Measurements from ENCODE around the gene HLA-A. TPM values are rescaled to one million over a fixed set of nuclear protein-coding genes. Genes with fewer than 3 reads are reported as not detected.

HLA-A gene
- total and polyA plus RNA-seq, 2 of the 13 experiments (the other 11 are each of a cell fraction or from before 2014, with no cell fraction given), result 345 to 527 TPM

- TF ChIP-seq ARNT (IDR thresholded peaks at IDR 0.05), result no peak
- no peak for TF ChIP-seq NFE2L2 (IDR thresholded peaks at IDR 0.05; ENCODE audit: low read length)
Measured at GRCh38 chr6:29980511-29980910, 38.2 kb downstream of the HLA-A start (continued).

GRCh38 chr6:29981211-29981812 is 39.0 kb downstream of the HLA-A start:
- no peaks in the 10 kb centered on the region for H4K20me1 ChIP-seq (ENCODE audit: insufficient read depth, low read length)
- intact Hi-C loops (cut with micrococcal nuclease; ENCODE audit: unreplicated experiment), result no loop called here
- no peaks in the 10 kb centered on the region for H3K27me3 ChIP-seq (ENCODE audit: control insufficient read depth in 1 of 2, insufficient read depth in 2 of 2, low read length in 2 of 2)
- no peak overlapping the region for H3K27ac ChIP-seq (ENCODE audit: extremely low read length, insufficient read depth, low read length)
- no peaks in the 10 kb centered on the region for H3K9me3 ChIP-seq (ENCODE audit: low read length)
- no peak for TF ChIP-seq E2F1 (CRISPR knock-in tag; IDR thresholded peaks at IDR 0.05)
- TF ChIP-seq DRAP1 (CRISPR knock-in tag; IDR thresholded peaks at IDR 0.05), result no peak
- TF ChIP-seq ZNF142 (CRISPR knock-in tag; IDR thresholded peaks at IDR 0.05), result no peak
- no peak for TF ChIP-seq FIP1L1 (IDR thresholded peaks at IDR 0.05; ENCODE audit: borderline replicate concordance, insufficient read depth, low read depth, low read length)
- TF ChIP-seq ZNF430 (CRISPR knock-in tag; IDR thresholded peaks at IDR 0.05), result no peak
- H3K4me1 ChIP-seq (ENCODE audit: insufficient read depth, low read length), result peaks cover 32% of the 10 kb centered on the region
- no peak for DNase-seq (ENCODE audit: low spot score)
- no peak overlapping the region for H3K4me2 ChIP-seq (ENCODE audit: low read depth, low read length)
- H3K36me3 ChIP-seq (replicated peaks in 1 of 2; ENCODE audit: control insufficient read depth in 1 of 2, insufficient read depth in 2 of 2, low read length in 2 of 2), result no peaks in the 10 kb centered on the region
- H3K79me2 ChIP-seq (ENCODE audit: insufficient read depth, low read length), result no peaks in the 10 kb centered on the region
- 45% methylated on average over 8 of the region's 8 CpGs for WGBS (ENCODE audit: low lambda C conversion rate)
- BruUV-seq (replicated peaks), result no TSS peak
- CTCF ChIA-PET (ENCODE audit: low intra/inter-chr PET ratio, low total read pairs), result no interaction called here
- in situ Hi-C loops (cut with HindIII; ENCODE audit: extremely low pct_ligation_motif_present, low pct_unique_long_range_greater_than_20kb), result no loop called here
- H2AFZ ChIP-seq (ENCODE audit: low read length), result no peak overlapping the region
- POLR2A ChIA-PET, result no interaction called here
- FAIRE-seq, result no peak
- ATAC-seq, result no peak
- H3K9ac ChIP-seq (ENCODE audit: insufficient read depth, low read depth, low read length), result no peak overlapping the region
- no peak overlapping the region for H3K4me3 ChIP-seq (replicated peaks in 1 of 3; ENCODE audit: insufficient read depth in 1 of 3, low read depth in 2 of 3, low read length in 3 of 3)

Measured in HepG2 (cell line).